ENCODE measurements around the gene CST9L. TPM values are rescaled to one million over a fixed set of nuclear protein-coding genes. Genes with fewer than 3 reads are reported as not detected.

CST9L gene
- total RNA-seq, 1 experiment from 2014 or later = not detected

DNA sequence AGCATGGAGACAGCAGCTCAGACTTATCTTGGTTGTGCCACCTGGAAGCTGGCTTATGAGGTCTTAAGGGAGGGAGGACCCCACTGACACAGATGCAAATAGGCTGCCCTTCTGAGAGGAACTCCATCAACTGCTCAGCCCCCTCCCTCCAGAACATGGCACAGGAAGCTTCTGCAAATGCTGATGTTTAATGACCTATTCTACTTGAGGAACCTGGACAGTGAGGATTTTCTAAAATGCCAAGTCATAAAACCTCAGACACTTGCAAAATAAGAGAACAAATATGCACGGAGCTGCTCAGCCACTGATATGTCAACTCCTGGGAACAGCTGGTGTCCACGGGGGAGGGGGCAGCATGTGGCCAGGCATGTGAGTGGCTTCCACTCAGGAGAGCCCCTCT lies 34.0 kb upstream of the CST9L start:
- no peak overlapping the region for H3K4me3 Mint-ChIP-seq (ENCODE audit: unreplicated experiment)
- CTCF ChIA-PET = no interaction called here

DNA sequence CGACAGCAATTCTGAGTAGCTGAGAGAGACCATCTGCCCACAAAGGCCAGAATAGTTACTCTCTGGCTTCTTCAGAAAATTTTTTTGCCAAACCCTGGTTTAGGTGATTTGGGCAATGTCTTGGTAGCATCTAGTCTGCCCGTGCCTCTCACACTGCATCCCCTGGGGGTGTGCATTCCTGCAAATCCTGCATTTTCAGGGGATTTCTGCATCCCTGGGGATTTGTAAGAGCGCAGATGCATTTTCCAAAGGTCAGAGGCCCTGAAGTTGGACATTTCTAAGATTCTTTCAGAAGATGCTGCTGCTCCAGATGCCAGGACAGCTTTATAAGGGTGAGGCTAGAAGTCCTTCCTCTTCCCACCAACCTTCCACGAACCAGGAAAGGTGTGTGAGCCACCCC lies 33.4 kb upstream of the CST9L start:
- ChIA-PET CTCF (no interaction called here), POLR2A (no interaction called here)
- no peaks in the 10 kb centered on the region for H3K27me3 Mint-ChIP-seq (ENCODE audit: insufficient read depth, unreplicated experiment)
- H3K9me3 Mint-ChIP-seq (ENCODE audit: unreplicated experiment) = no peaks in the 10 kb centered on the region
- intact Hi-C loops (cut with micrococcal nuclease; ENCODE audit: unreplicated experiment) = loop anchor here (10.0 kb wide), 2 partner anchors 57 to 247 kb away; partner anchors contain the start of gene NXT1
- H3K4me3 ChIP-seq (ENCODE audit: low read depth, low read length) = no peak overlapping the region
- H3K4me1 ChIP-seq = no peaks in the 10 kb centered on the region
- H3K4me3 Mint-ChIP-seq (ENCODE audit: unreplicated experiment) = no peak overlapping the region
- DNase-seq = no peak
- TF ChIP-seq, protein P1, sequence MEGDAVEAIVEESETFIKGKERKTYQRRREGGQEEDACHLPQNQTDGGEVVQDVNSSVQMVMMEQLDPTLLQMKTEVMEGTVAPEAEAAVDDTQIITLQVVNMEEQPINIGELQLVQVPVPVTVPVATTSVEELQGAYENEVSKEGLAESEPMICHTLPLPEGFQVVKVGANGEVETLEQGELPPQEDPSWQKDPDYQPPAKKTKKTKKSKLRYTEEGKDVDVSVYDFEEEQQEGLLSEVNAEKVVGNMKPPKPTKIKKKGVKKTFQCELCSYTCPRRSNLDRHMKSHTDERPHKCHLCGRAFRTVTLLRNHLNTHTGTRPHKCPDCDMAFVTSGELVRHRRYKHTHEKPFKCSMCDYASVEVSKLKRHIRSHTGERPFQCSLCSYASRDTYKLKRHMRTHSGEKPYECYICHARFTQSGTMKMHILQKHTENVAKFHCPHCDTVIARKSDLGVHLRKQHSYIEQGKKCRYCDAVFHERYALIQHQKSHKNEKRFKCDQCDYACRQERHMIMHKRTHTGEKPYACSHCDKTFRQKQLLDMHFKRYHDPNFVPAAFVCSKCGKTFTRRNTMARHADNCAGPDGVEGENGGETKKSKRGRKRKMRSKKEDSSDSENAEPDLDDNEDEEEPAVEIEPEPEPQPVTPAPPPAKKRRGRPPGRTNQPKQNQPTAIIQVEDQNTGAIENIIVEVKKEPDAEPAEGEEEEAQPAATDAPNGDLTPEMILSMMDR (IDR thresholded peaks at IDR 0.05; ENCODE audit: insufficient read depth in 1 of 2, low read depth in 1 of 2, low read length in 1 of 2, severe bottlenecking in 1 of 2, unreplicated experiment in 1 of 2) = no peak
- H3K27ac Mint-ChIP-seq (ENCODE audit: unreplicated experiment) = no peak overlapping the region
- H3K36me3 ChIP-seq (ENCODE audit: control insufficient read depth, insufficient read depth, low read length) = no peaks in the 10 kb centered on the region
- H3K27me3 ChIP-seq (replicated peaks; ENCODE audit: control insufficient read depth, insufficient read depth, low read length) = no peaks in the 10 kb centered on the region
- H3K9me3 ChIP-seq = no peaks in the 10 kb centered on the region
- H3K4me1 Mint-ChIP-seq (ENCODE audit: low read depth, unreplicated experiment) = no peaks in the 10 kb centered on the region
- no peaks in the 10 kb centered on the region for H3K36me3 Mint-ChIP-seq (ENCODE audit: insufficient read depth, unreplicated experiment)
- BruUV-seq (replicated peaks) = no TSS peak

More for the DNA sequence above, 34.0 kb upstream of the CST9L start:
- Histone ChIP-seq H3K9me3 (no peaks in the 10 kb centered on the region), H3K36me3 (ENCODE audit: control insufficient read depth, insufficient read depth, low read length) (no peaks in the 10 kb centered on the region), H3K4me3 (ENCODE audit: low read depth, low read length) (no peak overlapping the region), H3K27me3 (replicated peaks; ENCODE audit: control insufficient read depth, insufficient read depth, low read length) (no peaks in the 10 kb centered on the region), H3K4me1 (no peaks in the 10 kb centered on the region)
- H3K27ac Mint-ChIP-seq (ENCODE audit: unreplicated experiment) = no peak overlapping the region
- BruUV-seq (replicated peaks) = no TSS peak
- no peak for DNase-seq
- TF ChIP-seq, protein P1 (IDR thresholded peaks at IDR 0.05; ENCODE audit: insufficient read depth in 1 of 2, low read depth in 1 of 2, low read length in 1 of 2, severe bottlenecking in 1 of 2, unreplicated experiment in 1 of 2) = no peak
- H3K27me3 Mint-ChIP-seq (ENCODE audit: insufficient read depth, unreplicated experiment) = no peaks in the 10 kb centered on the region
- POLR2A ChIA-PET = no interaction called here
- H3K36me3 Mint-ChIP-seq (ENCODE audit: insufficient read depth, unreplicated experiment) = no peaks in the 10 kb centered on the region
- H3K4me1 Mint-ChIP-seq (ENCODE audit: low read depth, unreplicated experiment) = no peaks in the 10 kb centered on the region
- H3K9me3 Mint-ChIP-seq (ENCODE audit: unreplicated experiment) = no peaks in the 10 kb centered on the region
- intact Hi-C loops (cut with micrococcal nuclease; ENCODE audit: unreplicated experiment) = loop anchor here (10.0 kb wide), 2 partner anchors 57 to 247 kb away; partner anchors contain the start of gene NXT1

DNA sequence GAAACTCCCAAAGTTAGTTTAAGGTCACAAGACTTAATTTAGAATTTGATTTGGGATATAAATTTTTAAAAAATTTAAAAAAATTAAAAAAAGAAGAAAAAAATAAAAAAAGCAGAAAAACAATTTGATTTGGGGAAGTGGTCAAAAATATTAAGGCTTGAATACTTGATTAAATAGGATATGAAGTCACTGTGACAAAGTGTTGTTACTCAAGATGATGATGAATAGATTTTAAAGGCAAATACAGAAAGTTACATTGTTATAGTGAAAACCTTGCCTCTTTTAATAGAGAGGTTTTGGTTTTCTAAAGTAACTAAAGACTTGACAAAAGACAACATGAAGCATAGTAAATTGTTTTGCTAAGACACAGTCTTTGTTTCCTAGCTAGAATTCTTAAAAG lies 30.2 kb upstream of the CST9L start:
- DNase-seq = no peak
- H3K9me3 Mint-ChIP-seq (ENCODE audit: unreplicated experiment) = no peaks in the 10 kb centered on the region
- Histone ChIP-seq H3K27me3 (replicated peaks; ENCODE audit: control insufficient read depth, insufficient read depth, low read length) (no peaks in the 10 kb centered on the region), H3K4me1 (no peaks in the 10 kb centered on the region), H3K36me3 (ENCODE audit: control insufficient read depth, insufficient read depth, low read length) (no peaks in the 10 kb centered on the region), H3K4me3 (ENCODE audit: low read depth, low read length) (no peak overlapping the region), H3K9me3 (no peaks in the 10 kb centered on the region)
- no TSS peak for BruUV-seq (replicated peaks)
- ChIA-PET CTCF (no interaction called here), POLR2A (no interaction called here)
- intact Hi-C loops (cut with micrococcal nuclease; ENCODE audit: unreplicated experiment) = no loop called here
- H3K27ac Mint-ChIP-seq (ENCODE audit: unreplicated experiment) = no peak overlapping the region
- H3K4me1 Mint-ChIP-seq (ENCODE audit: low read depth, unreplicated experiment) = no peaks in the 10 kb centered on the region
- H3K4me3 Mint-ChIP-seq (ENCODE audit: unreplicated experiment) = no peak overlapping the region
- H3K36me3 Mint-ChIP-seq (ENCODE audit: insufficient read depth, unreplicated experiment) = no peaks in the 10 kb centered on the region
- no peaks in the 10 kb centered on the region for H3K27me3 Mint-ChIP-seq (ENCODE audit: insufficient read depth, unreplicated experiment)
- TF ChIP-seq, protein P1 (IDR thresholded peaks at IDR 0.05; ENCODE audit: insufficient read depth in 1 of 2, low read depth in 1 of 2, low read length in 1 of 2, severe bottlenecking in 1 of 2, unreplicated experiment in 1 of 2) = no peak

Data from Caco-2 (cell line).